CD4-positive, alpha-beta T cell treated with Interleukin-4 for 1 hour (primary cell): ENCODE results near the gene CR1L.
"Not testable (repeated sequence)": the region's sequence is repeated elsewhere in the genome, so short reads cannot be mapped to it uniquely, and the experiment has no call there.

ENCODE experiments used
- DNase-seq, 2 donors: peaks; one replicate each; pipeline ENCODE4 v3.0.0-alpha.2; 2020 to 2022

The CR1L gene

DNA sequence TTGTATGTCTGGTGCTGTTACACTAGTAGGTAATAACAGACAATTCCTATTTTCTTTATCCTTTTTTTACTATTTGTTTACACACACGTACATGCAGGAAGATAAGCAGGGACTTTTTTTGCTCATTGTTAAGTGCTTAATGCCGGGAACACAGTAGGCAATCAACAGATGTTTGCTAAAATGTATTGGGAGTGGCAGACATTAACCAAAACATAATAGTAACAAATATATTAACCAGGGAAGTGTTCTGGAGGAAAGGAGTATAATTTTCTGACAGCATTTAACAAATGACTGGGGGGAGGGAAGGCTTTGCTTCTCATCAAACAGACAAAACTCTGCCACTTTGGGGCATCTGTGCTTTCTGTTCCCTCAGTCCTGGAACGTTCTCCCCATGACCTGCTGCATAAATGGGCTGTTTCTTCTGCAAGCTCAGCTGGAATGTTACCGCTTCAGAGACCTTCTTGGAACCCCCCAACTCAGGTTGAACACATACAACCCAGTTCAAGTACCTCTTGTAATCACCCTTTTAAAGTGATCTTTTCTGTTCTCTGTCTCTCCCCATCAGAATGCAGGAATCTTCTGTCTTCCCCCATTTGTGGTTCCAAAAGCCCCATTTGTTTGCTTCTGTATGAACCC lies 2.1 kb downstream of the CR1L start:
- no peak for DNase-seq

DNA sequence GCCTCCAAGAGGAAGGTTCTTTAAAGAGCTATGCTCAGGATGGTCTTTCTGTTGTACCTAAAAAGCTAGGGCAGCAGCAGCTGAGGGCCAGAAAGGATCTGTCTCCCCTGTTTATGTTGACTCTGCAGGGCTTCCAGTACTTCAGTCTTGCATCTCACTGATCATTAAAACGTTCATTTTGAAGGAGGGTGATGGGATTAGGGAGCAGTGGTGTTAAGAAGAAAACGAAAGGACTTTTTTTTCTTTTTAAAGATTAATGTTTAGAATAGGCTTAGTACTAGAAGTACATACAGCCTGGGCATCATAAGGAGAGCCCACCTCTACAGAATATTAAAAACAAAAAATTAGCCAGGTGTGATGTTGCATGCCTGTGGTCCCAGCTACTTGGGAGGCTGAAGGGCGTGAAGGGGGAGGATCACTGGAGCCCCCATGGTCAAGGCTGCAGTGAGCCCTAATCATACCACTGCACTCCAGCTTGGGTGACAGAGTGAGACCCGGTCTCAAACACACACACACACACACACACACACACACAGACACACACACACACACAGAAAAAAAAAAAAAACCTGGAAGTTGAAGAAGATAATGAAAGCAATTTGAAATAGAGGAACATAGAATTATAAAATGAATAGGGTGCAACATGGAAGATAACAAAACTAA lies 2.9 kb downstream of the CR1L start:
- DNase-seq, result no peak

DNA sequence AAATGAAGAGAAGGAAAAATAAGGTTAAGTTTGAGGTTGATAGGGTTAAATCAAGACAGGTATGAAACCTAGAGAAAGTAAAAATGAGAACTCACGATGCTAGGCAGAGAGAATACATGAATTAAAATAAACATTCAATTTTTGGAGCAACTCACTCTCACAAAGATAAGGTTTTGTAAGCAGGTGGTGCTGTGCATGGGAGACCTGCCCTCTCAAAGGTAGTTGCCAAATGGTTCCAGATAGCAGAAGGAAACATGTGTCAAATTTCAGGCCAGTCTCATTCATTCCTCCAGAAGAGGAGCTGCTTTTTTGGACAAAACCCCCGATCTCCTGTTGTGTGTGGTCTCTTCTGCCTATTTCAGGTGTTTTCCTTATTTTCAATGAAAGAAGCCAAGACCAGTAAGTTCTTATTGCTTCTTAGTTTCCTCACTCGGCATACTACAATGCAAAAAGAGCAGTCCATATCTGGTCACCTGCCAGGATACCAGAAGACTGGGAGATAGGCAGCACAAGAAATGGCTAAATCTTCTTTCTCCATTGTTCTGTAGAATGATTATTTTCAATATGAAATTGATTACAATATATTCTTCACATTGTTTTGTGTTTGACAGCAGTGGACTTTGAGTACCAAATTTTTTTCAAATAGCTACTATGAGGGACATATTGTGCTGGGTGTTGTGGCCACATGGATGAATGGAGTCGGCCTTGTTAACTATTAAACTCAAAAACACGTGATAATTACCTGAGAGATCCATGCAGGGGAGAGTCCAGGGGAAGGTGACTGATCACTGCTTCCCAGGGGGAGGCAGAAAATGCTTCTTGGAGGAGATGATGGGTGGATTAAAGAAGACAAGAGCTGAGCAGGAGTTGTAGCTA lies 3.6 kb downstream of the CR1L start:
- no peak for DNase-seq

DNA sequence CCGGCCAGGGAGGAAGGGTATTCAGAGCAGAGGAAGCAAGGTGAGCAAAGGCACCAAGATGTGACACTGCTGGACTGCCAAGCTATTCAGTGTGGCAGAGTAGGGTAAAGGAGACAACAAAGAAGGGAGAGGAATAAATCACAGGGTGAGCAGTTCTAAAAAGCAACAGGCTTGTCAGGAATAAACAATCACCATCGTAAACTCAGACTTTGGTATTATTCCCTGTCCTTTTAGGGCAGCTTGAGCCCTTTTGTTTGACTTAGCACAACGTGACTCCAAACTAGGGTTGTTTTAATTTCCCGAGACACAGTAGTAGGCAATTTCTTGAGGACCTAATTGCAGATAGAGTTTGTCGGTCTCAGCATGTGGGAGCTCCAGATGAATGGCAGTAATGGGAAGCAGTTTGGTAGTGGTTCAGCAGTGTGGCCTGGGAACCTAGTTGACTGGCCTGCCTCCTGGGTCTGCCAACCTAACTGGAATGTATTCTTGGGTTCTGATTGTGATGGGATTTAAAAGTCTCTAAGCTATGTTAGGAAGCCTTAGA lies 4.3 kb downstream of the CR1L start:
- no peak for DNase-seq

DNA sequence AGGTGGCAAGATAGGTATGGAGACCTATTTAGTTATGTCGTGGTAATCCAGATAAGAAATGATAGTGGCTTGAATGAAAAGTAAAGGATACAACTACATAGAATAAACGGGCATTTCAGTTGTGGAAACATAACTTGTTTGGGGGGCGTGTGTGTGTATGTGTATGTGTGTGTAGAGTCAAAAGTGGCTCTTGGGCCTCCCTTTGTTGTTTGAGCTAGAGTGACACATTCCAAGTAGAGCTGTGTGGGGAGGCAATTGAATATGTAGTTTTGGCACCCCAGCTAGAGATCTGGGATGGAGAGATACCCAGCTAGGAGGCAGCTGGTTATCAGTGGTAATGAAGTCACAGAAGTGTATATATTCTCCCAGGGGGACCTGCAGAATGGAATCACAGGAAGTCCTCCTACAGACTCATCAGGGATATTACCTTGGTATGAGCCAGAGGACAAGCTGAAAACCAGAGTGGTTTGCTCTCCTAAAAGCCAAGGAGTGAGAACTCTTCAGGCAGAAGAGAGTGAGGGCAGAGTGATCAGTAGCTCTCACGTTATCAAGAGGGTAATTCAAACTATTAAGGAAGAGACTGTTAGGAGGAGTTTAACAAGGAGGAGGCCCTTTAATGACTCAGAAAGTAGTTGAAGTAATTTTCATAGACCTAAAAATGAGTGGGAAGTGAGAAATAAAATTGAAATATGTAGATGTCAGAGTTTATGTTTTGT lies 5.1 kb downstream of the CR1L start:
- DNase-seq, result no peak

DNA sequence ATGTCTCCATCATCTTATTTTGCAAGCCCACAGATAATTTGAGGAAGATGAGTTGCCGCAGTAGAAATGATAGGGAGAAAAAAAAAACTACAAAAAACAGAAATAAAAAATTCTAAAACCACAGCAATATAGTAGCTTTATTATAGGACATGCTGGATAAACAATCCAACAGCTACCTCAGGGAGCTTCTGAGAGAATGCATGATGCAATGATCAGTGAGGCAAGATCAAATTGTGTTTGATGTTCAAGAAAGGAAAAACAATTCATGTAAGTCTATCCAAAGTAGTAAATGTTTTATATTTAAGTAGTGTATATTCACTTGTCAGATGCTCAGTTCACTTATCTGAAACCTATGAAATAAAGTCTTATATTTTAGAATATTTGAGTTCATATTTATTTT lies 6.7 kb downstream of the CR1L start:
- DNase-seq, result no peak

DNA sequence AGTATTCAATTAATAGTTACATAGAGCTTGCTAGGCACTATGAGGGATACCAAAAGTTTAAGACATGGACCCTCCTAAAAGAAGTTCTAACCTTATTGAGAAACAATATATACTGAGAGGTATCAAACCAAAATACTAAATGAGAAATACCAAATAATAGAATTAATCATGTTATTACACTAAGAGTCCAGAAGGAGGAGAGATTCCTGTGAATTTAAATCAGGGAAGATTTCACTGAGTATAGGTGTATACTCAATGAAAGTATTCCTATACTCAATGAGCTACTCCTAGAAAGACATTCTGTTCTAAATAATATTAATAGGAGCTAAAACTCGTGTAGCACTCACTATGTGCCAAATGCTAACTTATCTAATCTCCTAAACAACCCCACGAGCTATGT lies 9.4 kb downstream of the CR1L start:
- DNase-seq, result no peak

DNA sequence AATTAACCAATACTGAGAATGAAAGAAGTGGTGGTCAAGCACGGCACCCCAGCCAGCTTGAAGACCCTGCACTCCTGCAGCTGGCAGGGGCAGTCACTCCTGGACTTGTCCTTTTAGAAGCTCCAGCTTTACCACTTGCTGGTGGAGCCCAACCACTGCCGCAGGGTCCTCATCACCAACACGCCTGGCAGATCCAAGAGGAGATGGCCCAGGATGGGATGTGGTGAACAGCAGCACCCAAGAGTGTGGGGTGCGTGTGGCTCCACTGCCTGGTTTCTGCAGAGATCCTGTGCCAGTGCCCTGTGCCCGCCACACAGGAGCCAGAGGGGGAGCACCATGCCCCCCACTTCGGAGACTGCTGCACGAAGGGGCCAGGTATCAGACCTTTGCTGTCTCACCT lies 13.5 kb downstream of the CR1L start:
- DNase-seq, result no peak

DNA sequence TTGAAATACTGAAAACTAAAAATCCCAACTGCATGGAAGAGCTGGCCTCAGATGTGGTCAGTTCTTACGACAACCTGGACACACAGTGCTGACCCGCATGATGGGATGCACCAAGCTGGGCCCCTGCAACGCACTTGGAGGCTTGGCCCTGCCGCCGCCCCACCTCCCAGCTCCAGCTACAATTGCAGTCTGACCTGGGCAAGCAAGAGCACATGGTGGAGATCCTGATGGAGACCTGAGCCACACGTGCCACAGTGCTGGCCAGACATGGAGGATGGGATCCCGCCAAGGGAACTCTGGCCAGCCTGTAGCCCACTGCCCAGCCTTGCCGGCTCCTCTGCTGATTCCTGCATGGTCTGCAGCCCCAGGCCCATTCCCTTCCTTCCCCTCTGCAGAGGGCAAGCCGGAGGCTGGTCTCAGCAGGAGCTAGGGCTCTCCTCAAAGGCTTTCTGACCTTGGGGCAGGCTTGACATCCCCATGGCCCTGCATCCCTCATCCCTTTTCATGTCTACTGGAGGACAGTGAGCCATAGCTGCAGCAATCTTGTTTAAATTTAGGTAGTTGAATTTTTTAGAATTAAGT lies 14.1 kb downstream of the CR1L start:
- DNase-seq, result no peak

DNA sequence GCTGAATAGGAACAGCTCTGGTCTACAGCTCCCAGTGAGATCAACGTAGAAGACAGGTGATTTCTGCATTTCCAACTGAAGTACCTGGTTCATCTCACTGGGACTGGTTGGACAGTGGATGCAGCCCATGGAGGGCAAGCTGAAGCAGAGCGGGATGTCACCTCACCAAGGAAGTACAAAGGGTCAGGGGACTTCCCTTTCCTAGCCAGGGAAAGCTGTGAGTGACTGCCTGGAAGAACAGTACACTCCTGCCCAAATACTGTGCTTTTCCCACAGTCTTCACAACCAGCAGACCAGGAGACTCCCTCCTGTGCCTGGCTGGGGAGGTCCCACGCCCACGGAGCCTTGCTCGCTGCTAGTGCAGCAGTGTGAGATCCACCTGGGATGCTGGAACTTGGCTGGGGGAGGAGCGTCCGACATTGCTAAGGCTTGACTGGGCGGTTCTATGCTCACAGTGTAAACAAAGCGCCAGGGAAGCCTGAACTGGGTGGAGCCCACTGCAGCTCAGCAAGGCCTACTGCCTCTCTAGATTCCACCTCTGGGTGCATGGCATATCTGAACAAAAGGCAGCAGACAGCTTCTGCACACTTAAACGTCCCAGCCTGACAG lies 14.7 kb downstream of the CR1L start:
- no peak for DNase-seq

DNA sequence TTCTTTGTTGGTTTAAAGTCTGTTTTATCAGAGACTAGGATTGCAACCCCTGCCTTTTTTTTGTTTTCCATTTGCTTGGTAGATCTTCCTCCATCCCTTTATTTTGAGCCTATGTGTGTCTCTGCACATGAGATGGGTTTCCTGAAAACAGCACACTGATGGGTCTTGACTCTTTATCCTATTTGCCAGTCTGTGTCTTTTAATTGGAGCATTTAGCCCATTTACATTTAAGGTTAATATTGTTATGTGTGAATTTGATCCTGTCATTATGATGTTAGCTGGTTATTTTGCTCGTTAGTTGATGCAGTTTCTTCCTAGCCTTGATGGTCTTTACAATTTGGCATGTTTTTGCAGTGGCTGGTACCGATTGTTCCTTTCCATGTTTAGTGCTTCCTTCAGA lies 16.5 kb downstream of the CR1L start:
- DNase-seq, result not testable (repeated sequence)

DNA sequence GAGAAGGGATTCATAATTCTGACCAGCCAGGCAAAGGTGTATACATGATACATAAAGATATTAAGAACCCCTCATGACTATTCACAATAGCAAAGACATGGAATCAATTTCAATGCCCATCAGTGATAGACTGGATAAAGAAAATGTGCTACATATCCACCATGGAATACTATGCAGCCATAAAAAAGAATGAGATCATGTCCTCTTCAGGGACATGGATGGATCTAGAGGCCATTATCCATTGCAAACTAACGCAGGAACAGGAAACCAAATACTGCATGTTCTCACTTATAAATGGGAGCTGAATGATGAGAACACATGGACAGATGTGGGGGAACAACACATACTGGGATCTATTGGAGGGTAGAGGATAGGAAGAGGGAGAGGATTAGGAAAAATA lies 21.4 kb downstream of the CR1L start:
- DNase-seq, result no peak

DNA sequence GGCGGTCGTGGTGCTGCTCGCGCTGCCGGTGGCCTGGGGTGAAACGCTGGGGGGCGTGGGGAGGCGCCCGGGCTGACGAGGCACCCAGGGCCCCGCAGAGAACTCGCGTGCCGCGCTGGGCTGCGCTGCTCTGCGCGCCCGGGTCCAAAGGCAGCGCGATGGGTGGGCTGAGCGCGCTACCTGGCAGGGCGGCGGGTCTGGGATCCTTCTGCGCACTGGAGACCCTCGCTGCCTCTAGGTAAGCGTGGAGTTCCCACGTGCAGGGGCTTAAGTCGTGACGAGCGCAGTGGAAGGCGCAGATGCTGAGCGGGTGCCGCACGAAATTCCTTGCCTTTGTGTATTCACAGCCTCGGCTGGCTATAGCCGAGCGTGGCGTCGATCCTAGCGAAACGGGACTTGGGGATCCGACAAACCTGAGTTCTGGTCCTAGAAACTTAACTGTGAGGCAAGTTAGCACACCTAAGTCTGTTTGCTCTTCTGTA lies 24.6 kb downstream of the CR1L start:
- no peak for DNase-seq

DNA sequence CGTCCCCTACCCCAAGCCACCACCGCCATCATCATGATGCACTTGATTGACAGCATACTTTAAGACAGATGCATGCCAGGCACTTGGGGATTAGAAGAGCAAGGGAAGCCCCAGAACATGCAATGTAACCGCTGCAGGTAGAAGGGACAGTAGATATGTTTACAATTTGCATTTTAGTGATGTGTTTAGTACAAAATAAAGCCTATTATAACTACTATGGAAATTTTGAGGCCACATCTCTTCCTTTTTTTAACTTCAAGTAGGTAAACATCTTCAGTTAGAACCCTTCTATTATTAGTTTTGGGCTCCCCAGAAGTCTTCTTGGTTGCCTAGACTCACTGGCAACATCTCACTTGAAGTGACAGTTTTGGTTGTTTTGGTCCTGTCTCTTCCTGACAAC lies 25.3 kb downstream of the CR1L start:
- no peak for DNase-seq

DNA sequence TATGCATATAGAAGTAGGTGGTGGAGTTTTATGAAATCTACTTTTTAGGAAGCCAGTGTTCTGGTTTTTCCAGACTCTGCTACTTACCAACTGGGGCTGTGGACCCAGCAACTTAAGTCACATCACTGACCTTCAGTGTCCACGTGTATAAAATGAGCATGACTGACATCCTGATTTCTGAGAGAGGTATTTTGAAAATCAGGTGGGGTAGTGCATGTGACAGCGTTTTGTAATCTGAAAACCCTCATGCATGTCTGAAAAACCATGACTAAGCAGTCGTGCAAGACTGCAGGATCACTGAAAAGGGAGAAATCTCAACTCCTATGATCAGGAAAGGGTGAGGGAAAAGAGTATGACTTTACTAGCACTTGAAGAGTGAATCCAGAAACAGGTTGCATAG lies 26.1 kb downstream of the CR1L start:
- DNase-seq, result no peak

DNA sequence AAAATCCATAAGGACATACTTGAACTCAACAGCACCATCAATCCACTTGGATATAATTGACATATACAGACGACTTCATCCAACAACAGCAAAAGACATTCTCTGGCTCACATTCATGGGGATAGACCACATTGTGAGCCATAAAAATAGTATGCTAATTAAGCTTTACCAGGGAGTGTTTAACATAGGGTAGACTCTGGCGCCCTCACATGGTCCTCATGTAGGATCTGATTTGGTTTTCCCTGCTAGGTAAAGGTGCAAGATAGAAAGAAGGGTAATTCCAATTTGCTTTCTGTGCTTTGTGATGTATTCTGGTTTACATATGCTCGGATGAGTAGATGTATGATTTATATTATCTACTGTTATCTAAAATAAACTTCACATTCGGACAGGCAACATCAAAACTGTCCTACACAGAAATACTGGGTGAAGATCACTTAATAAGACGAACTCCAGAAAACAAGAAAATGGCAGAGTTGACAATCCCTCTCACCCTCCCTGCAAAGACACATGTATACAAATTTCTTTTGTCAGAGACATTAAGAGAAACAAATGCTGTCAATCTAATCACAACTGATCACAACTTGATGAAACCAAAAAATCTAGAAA lies 27.7 kb downstream of the CR1L start:
- DNase-seq, result peak in 1 of 2 donors; percentile 5

DNA sequence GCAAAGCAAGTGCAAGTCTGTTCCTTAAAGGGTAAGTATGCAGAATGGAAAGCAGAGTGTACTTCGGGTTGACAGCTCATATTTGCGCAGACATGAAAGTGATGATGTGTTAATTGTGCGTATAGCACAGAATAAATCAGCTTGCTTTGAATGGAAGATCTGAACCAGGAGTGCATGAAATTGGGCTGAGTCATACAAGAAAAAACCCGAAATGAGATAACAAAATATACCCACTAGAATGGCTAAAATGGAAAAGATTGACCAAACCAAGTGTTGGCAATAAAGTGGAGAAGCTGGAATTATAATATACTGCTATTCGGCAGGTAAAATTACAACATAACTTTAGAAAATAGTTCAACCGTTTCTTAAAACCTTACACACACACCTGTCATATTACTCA lies 28.5 kb downstream of the CR1L start:
- no peak for DNase-seq

DNA sequence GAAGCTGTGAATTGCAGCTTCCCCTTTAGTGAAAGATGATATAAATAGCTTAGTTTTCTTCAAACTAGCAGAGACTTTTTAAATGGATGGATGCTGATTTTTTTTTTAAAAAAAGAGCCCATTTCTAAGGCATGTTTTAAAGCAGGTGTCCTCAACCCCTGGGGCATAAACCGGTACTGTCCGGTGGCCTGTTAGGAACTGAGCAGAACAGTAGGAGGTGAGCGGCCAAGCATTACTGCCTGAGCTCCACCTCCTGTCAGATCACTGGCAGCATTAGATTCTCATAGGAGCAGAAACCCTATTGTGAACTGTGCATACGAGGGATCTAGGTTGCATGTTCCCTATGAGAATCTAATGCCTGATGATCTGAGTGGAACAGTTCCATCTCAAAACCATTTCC lies 31.2 kb downstream of the CR1L start:
- DNase-seq, result no peak

DNA sequence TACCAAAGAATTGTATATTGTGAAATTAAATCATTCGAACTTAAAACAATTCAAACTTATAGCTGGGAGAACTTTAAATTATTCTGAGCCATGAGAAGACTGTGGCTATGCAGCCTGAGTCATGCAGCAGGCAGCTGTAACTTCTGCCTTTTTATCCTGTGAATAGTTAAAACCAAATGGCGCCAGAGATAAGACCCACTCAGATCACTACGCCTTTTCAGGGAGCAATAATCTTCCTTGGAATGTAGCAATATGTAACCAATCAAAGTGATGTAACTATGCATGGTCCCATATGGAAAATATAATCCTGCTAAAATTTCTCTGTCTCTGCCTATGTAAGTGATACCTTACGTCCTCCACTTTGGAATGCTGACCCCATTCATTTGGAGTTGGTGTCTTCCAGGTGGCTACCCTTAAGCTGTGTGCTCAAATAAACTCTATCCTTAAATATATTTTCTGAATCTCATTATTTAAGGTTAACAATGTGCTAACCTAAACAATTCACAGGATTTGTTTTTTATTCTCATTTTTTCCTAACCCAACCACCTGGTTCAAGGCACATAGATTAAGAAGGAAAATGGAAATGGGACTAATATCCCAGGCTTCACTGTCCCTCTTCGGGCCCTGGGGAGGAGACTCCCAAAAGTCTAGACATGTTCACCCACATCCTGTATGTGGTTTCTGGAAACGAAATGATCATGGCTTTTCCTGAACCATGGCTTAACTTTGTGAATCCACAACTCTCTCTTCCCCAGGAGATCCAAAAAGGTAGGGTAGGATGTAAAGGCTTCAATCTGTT lies 35.9 kb downstream of the CR1L start:
- not testable (repeated sequence) for DNase-seq

DNA sequence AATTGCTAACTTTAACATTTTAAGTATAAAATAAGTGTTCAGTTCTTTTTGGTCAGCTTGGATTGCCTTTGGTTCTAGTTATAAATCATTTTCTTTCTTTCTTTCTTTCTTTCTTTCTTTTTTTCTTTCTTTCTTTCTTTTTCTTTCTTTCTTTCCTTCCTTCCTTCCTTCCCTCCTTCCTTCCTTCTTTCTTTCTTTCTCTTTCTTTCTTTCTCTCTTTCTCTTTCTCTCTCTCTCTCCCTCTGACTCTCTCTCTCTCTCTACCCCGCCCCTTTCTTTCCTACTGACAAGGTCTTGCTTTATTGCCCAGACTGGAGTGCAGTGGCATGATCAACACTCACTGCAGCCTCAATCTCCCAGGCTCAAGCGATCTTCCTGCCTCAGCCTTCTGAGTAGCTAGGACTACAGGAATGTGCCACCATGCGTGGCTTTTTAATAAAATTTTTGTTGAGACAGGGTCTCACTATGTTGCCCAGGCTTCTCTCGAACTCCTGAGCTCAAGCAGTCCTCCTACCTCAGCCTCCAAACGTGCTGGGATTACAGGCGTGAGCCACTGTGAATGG lies 38.0 kb downstream of the CR1L start:
- not testable (repeated sequence) for DNase-seq
